Lung (tissue), 12 donors: ENCODE results near the gene ITPR1. TPM values are rescaled to one million over a fixed set of nuclear protein-coding genes. Genes with fewer than 3 reads are reported as not detected.
A peak's percentile ranks its signal among the peaks of the same experiment; 100 is the strongest.

Source experiments
- ATAC-seq: fragments of 200-7000 bp; cut with Tn5 transposase; one replicate; pipeline ENCODE4 v1.9.1; 2020; ENCODE audit warnings: moderate number of reproducible peaks; ENCODE audit not compliant: insufficient read depth, low FRiP score
- DNase-seq, 3 donors: peaks; one replicate each; pipeline ENCODE4 v3.0.0-alpha.2; 2013 to 2017
- H3K27ac ChIP-seq, 2 donors: one replicate each; pipeline ENCODE4 v1.5.1; 2013; ENCODE audit warnings: mild to moderate bottlenecking in 2 of 2, moderate library complexity in 2 of 2, control low read depth in 1 of 2, inconsistent platforms in 1 of 2, low read depth in 1 of 2, low read length in 1 of 2
- H3K27me3 ChIP-seq, 3 donors: one replicate each; pipeline ENCODE4 v1.5.1; 2013; ENCODE audit warnings: low read length in 2 of 3; ENCODE audit not compliant: control insufficient read depth in 3 of 3, insufficient read depth in 3 of 3
- H3K36me3 ChIP-seq, 4 donors: one replicate each; pipeline ENCODE4 v1.5.1; 2013; ENCODE audit warnings: low read length in 4 of 4, mild to moderate bottlenecking in 1 of 4, moderate library complexity in 1 of 4; ENCODE audit not compliant: control insufficient read depth in 4 of 4, insufficient read depth in 4 of 4
- H3K4me1 ChIP-seq, 5 donors: one replicate each; pipeline ENCODE4 v1.5.1; 2013; ENCODE audit warnings: low read length in 5 of 5, mild to moderate bottlenecking in 2 of 5, moderate library complexity in 1 of 5; ENCODE audit not compliant: control insufficient read depth in 5 of 5, insufficient read depth in 5 of 5
- H3K4me3 ChIP-seq: one replicate; pipeline ENCODE4 v1.5.1; 2013; ENCODE audit warnings: mild to moderate bottlenecking, control low read depth, moderate library complexity
- H3K9ac ChIP-seq, 2 donors: one replicate each; pipeline ENCODE4 v1.5.1; 2013; ENCODE audit warnings: low read length in 2 of 2, control low read depth in 1 of 2; ENCODE audit not compliant: insufficient read depth in 1 of 2
- H3K9me3 ChIP-seq, 4 donors: one replicate each; pipeline ENCODE4 v1.5.1; 2013; ENCODE audit warnings: low read length in 3 of 4, mild to moderate bottlenecking in 1 of 4, moderate library complexity in 1 of 4; ENCODE audit not compliant: control insufficient read depth in 4 of 4, insufficient read depth in 3 of 4
- WGBS, 2 donors: extraction: QIAGEN DNeasy Blood & Tissue Kit; methylation state at CpG; one replicate each; pipeline ENCODE4 v1.1.7; 2013; 5-methylcytosine and 5-hydroxymethylcytosine counted together
- polyA plus RNA-seq, 2 donors: library from polyadenylated mRNA; stranded (reverse); fragments of 200-250 nt; gene quantifications; one replicate each; pipeline ENCODE4 v1.2.1, GENCODE V29; 2013
- total RNA-seq, 2 donors: library from RNA; depleted of rRNA in 1 of 2; stranded (reverse); fragments of >200 nt in 1 of 2; gene quantifications; one replicate each; pipeline ENCODE4 v1.2.1, GENCODE V29; 2014 to 2021
- TF ChIP-seq, protein P1 (sequence below): IDR thresholded peaks from 2 replicates; pipeline ENCODE4 v1.5.1; 2012; ENCODE audit warnings: mild to moderate bottlenecking; ENCODE audit errors: control extremely low read depth, extremely low read depth
- donor health status: control.
- donor health status: control.
- donor health status: Bipolar disorder and iron deficiency.
- donor health status: healthy.
- donor health status: DM: yes; HTN: yes; CAD: no.

Gene ITPR1
- total and polyA plus RNA-seq, 4 donors, result 12.4 to 152 (median 44.1) TPM

DNA sequence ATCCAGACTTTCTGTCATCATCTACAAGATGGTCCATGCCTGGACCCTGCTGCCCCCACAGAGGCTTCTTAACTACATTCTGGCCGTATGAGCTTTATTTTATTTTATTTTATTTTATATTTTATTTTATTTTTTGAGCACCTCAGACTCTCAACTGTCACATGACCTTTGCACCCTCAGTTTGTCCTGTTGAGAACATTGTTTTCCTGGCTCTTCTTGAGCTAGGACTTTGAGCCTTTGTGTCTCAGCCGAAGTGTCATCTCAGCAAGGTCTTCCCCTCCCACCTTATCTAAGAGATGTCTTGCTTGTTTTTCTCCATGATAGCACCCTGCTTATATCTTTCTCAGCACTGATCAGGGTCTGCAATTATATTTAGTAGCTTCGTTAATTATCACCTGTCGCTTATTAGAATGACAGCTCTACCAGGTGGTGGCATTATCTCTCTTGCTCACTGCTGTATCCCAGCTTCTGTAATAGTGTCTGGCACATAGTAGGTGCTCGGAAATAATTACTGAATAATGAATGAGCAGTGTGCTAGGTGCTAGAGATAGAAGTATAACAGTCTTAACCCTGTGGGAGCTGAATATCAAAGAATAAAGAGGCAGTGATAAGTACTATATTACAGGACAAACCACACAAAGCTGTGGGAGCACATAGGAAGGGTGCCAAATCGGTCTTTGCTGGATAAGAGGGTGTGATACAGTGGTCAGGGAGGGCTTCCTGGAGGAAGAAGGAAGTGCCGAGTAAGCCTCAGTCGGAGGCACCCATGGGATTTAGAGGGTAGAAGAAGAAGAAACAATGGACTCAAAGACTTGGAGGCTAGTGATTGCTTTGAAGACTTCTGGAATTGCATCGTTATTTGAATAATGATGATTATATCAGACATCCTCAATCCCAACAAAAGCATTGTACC is 136.2 kb downstream of the ITPR1 start:
- H3K27me3 ChIP-seq, result no peaks in the 10 kb centered on the region
- H3K4me3 ChIP-seq, result no peak overlapping the region
- ATAC-seq (no peak), DNase-seq (no peak)
- no peak overlapping the region for H3K27ac ChIP-seq
- no peaks in the 10 kb centered on the region for H3K9me3 ChIP-seq
- TF ChIP-seq, protein P1, sequence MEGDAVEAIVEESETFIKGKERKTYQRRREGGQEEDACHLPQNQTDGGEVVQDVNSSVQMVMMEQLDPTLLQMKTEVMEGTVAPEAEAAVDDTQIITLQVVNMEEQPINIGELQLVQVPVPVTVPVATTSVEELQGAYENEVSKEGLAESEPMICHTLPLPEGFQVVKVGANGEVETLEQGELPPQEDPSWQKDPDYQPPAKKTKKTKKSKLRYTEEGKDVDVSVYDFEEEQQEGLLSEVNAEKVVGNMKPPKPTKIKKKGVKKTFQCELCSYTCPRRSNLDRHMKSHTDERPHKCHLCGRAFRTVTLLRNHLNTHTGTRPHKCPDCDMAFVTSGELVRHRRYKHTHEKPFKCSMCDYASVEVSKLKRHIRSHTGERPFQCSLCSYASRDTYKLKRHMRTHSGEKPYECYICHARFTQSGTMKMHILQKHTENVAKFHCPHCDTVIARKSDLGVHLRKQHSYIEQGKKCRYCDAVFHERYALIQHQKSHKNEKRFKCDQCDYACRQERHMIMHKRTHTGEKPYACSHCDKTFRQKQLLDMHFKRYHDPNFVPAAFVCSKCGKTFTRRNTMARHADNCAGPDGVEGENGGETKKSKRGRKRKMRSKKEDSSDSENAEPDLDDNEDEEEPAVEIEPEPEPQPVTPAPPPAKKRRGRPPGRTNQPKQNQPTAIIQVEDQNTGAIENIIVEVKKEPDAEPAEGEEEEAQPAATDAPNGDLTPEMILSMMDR, result no peak
- peaks cover 0 to 9% (median 0%) of the 10 kb centered on the region in 4 donors for H3K36me3 ChIP-seq
- H3K4me1 ChIP-seq, result peaks cover 0 to 3% (median 0%) of the 10 kb centered on the region in 5 donors
- H3K9ac ChIP-seq, result no peak overlapping the region
- WGBS, 2 donors, result 83 to 85% methylated on average over 9 of the region's 9 CpGs

DNA sequence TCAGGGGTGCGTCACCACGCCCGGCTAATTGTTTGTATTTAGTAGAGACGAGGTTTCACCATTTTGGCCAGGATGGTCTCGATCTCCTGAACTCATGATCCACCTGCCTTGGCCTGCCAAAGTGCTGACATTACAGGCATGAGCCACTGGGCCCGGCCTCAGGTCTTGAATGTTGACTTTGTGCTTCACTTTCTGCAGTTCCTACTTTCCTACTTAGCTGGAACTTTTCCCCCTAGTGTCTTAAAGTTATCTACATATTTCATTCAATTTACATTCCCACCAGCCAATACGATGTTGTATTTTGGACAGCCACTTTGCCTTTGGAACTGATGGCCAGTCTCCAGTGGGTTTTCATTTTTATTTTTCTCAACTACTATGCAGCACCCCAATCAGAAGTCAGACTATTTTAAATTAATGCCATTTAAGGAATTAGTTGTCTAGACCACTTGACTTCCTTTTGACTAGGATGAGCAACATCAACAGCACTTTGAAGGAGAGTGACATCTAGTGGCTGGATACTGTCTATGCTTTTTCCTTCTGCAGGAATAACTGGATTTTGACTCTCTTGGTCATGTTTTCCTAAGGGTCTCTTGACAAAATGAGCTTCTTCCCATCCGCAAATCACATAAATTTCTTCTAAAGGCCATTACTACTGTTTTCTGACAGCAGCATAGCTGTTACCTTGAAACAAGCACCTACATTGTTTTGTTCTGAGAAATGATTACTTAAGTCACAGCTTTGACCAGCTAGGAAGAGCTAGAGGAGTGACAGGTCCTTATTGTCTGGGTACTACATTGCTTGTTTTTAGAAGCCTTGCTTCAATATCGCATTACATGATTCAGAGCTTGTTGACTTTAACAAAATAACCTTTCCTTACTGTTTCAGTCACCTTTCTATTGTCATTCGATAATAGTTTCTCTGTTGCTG is 140.2 kb downstream of the ITPR1 start:
- DNase-seq (peak in 2 of 3 donors; percentile 79 to 86), ATAC-seq (peak; percentile 73)
- no peak overlapping the region for H3K9ac ChIP-seq
- TF ChIP-seq, protein P1, result peak; percentile 78
- H3K4me3 ChIP-seq, result no peak overlapping the region
- H3K27me3 ChIP-seq, result no peaks in the 10 kb centered on the region
- no peak overlapping the region for H3K27ac ChIP-seq
- H3K9me3 ChIP-seq, result no peaks in the 10 kb centered on the region
- peaks cover 0 to 3% (median 0%) of the 10 kb centered on the region in 5 donors for H3K4me1 ChIP-seq
- peaks cover 0 to 8% (median 0%) of the 10 kb centered on the region in 4 donors for H3K36me3 ChIP-seq
- 69 to 80% methylated on average over 10 of the region's 10 CpGs for WGBS, 2 donors

DNA sequence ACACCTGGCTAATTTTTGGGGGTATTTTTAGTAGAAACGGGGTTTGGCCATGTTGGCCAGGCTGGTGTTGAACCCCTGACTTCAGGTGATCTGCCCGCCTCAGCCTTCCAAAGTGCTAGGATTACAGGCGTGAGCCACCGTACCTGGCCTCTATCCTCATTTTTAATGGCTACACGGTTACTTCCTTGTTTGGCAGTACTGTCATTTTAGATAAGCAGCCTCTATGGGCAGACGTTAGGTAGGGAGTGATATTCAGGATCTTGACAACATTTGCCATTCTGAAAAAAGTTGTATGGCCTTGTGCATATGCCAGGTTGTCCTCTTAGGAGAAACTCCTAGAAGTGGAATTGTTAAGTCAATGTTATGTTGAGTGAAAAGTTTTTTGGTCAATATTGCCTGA is 141.7 kb downstream of the ITPR1 start:
- 79 to 83% methylated on average over 6 of the region's 6 CpGs for WGBS, 2 donors
- no peak overlapping the region for H3K9ac ChIP-seq
- TF ChIP-seq, protein P1, result no peak
- no peak for DNase-seq
- no peak overlapping the region for H3K4me3 ChIP-seq
- no peak overlapping the region for H3K27ac ChIP-seq
- H3K4me1 ChIP-seq, result peaks cover 0 to 3% (median 0%) of the 10 kb centered on the region in 5 donors
- no peak for ATAC-seq
- no peaks in the 10 kb centered on the region for H3K27me3 ChIP-seq
- H3K9me3 ChIP-seq, result no peaks in the 10 kb centered on the region
- H3K36me3 ChIP-seq, result peaks cover 0 to 5% (median 2%) of the 10 kb centered on the region in 4 donors
